B cell (primary cell): ENCODE results near the gene LPIN2.

Experiments
- CTCF ChIP-seq: fragments of 200-600 bp; IDR thresholded peaks from one replicate; pipeline ENCODE4 v1.8.0; 2022; ENCODE audit warnings: antibody characterized with exemption, mild to moderate bottlenecking
- EZH2 ChIP-seq: IDR thresholded peaks from 2 replicates; pipeline ENCODE4 v1.6.1; 2012; ENCODE audit warnings: borderline replicate concordance, low read depth, mild to moderate bottlenecking, moderate library complexity, low read length; ENCODE audit not compliant: insufficient read depth, poor library complexity, severe bottlenecking

- TF ChIP-seq CTCF (no peak), EZH2 (no peak)
These were observed 28.9 kb upstream of the LPIN2 start for GRCh38 chr18:3041843-3042242.
